HCT116 (cell line): ENCODE measurements around the gene PLBD2. TPM values are rescaled to one million over a fixed set of nuclear protein-coding genes. Genes with fewer than 3 reads are reported as not detected.

Experiments
- ATAC-seq: fragments of 200-7000 bp; cut with Tn5 transposase; 2 replicates; pipeline ENCODE4 v1.9.1; 2020; ENCODE audit warnings: mild to moderate bottlenecking, moderate library complexity
- BruUV-seq: library from RNA; stranded (reverse); fragments of 400-500 nt; replicated peaks from 2 replicates; lab custom pipeline; 2021; lab: Mats Ljungman, UMichigan
- CTCF ChIA-PET: fragments of 300-600 bp; sonication (Branson Sonifier 250); formaldehyde crosslinking; loops from one replicate; lab custom pipeline; 2021; ENCODE audit warnings: antibody characterized with exemption; lab: Charles Lee
- POLR2A ChIA-PET: fragments of 300-600, 350-600 bp; sonication (Branson Sonifier 250); formaldehyde crosslinking; loops from one replicate; lab custom pipeline; 2021; ENCODE audit warnings: antibody characterized with exemption; lab: Charles Lee
- RAD21 ChIA-PET, 2 experiments: fragments of 300-600 bp; sonication (Branson Sonifier 250); formaldehyde crosslinking; loops; one replicate each; lab custom pipeline; 2023; ENCODE audit warnings: low total read pairs in 2 of 2; ENCODE audit not compliant: uncharacterized antibody in 2 of 2, unreplicated experiment in 2 of 2, low non-redundant PET in 1 of 2; lab: Charles Lee
- DNase-seq: peaks from one replicate; pipeline ENCODE4 v3.0.0-alpha.2; 2010; ENCODE audit warnings: low read depth, low spot score
- H2AFZ ChIP-seq: fragments of 200-600 bp; shearing (Covaris generic), sonication (generic); 2 replicates; pipeline ENCODE4 v1.6.1; 2017; ENCODE audit warnings: low read depth, mixed run types, mixed read lengths, antibody characterized with exemption, low read length; ENCODE audit not compliant: poor library complexity, severe bottlenecking
- H3K27ac ChIP-seq: 2 replicates; pipeline ENCODE4 v1.5.1; 2012; ENCODE audit warnings: low read depth, low read length
- H3K27me3 ChIP-seq: fragments of 200-600 bp; sonication (generic); 2 replicates; pipeline ENCODE4 v1.6.1; 2016; ENCODE audit warnings: mixed run types, low read length, mixed read lengths; ENCODE audit not compliant: insufficient read depth
- H3K36me3 ChIP-seq, 2 experiments: fragments of 200-500 bp in 1 of 2; fragments of 200-600 bp in 1 of 2; sonication (Bioruptor generic) in 1 of 2; sonication (generic) in 1 of 2; 2 replicates each; pipeline versions ENCODE4 v1.5.1 to v1.6.1; 2014 to 2016; ENCODE audit warnings: low read length in 2 of 2, inconsistent platforms in 1 of 2, mixed read lengths in 1 of 2, mixed run types in 1 of 2; ENCODE audit not compliant: insufficient read depth in 2 of 2, control insufficient read depth in 1 of 2
- H3K4me1 ChIP-seq, 2 experiments: fragments of 200-600 bp in 1 of 2; sonication (generic) in 1 of 2; 2 replicates each; pipeline versions ENCODE4 v1.5.1 to v1.6.1; 2012 to 2017; ENCODE audit warnings: low read length in 2 of 2, inconsistent platforms in 1 of 2, mild to moderate bottlenecking in 1 of 2, mixed read lengths in 1 of 2, mixed run types in 1 of 2, moderate library complexity in 1 of 2; ENCODE audit not compliant: insufficient read depth in 2 of 2, control insufficient read depth in 1 of 2
- H3K4me2 ChIP-seq: fragments of 200-600 bp; sonication (generic); 2 replicates; pipeline ENCODE4 v1.6.1; 2017; ENCODE audit warnings: mixed run types, low read length, mixed read lengths
- H3K4me3 ChIP-seq, 2 experiments: fragments of 200-600 bp in 1 of 2; sonication (generic) in 1 of 2; replicated peaks in 1 of 2; 2 replicates each; pipeline ENCODE4 v1.5.1; 2011 to 2016; ENCODE audit warnings: low read length in 2 of 2, control low read depth in 1 of 2, low read depth in 1 of 2, mild to moderate bottlenecking in 1 of 2, mixed read lengths in 1 of 2, mixed run types in 1 of 2
- H3K79me2 ChIP-seq: fragments of 200-600 bp; sonication (generic); 2 replicates; pipeline ENCODE4 v1.6.1; 2017; ENCODE audit warnings: mild to moderate bottlenecking, mixed run types, low read length, moderate library complexity, mixed read lengths; ENCODE audit not compliant: insufficient read depth
- H3K9ac ChIP-seq: fragments of 200-600 bp; sonication (generic); 2 replicates; pipeline ENCODE4 v1.6.1; 2016; ENCODE audit warnings: low read length, mixed read lengths
- H3K9me2 ChIP-seq: fragments of 200-600 bp; sonication (generic), shearing (Covaris generic); 2 replicates; pipeline ENCODE4 v1.6.1; 2017; ENCODE audit warnings: mixed run types, mild to moderate bottlenecking, moderate library complexity; ENCODE audit not compliant: insufficient read depth
- H3K9me3 ChIP-seq, 2 experiments: fragments of 200-500 bp in 1 of 2; fragments of 200-600 bp in 1 of 2; sonication (Bioruptor generic) in 1 of 2; sonication (generic) in 1 of 2; 2 replicates each; pipeline ENCODE4 v1.6.1; 2014 to 2017; ENCODE audit warnings: low read length in 2 of 2, mixed read lengths in 2 of 2, inconsistent platforms in 1 of 2, low read depth in 1 of 2, mild to moderate bottlenecking in 1 of 2, mixed run types in 1 of 2, moderate library complexity in 1 of 2; ENCODE audit not compliant: control insufficient read depth in 1 of 2, insufficient read depth in 1 of 2
- H4K20me1 ChIP-seq: fragments of 200-600 bp; sonication (generic), shearing (Covaris generic); 2 replicates; pipeline ENCODE4 v1.6.1; 2017; ENCODE audit warnings: mixed run types, mild to moderate bottlenecking, moderate library complexity; ENCODE audit not compliant: insufficient read depth
- ATF3 ChIP-seq: IDR thresholded peaks from 2 replicates; pipeline ENCODE4 v1.6.1; 2012
- CBX3 ChIP-seq: IDR thresholded peaks from 2 replicates; pipeline ENCODE4 v1.6.1; 2012; ENCODE audit warnings: low read depth
- CEBPB ChIP-seq: IDR thresholded peaks from 2 replicates; pipeline ENCODE4 v1.6.1; 2012; ENCODE audit warnings: low read depth
- EGR1 ChIP-seq: IDR thresholded peaks from 2 replicates; pipeline ENCODE4 v1.6.1; 2012; ENCODE audit warnings: low read depth
- ELF1 ChIP-seq: IDR thresholded peaks from 2 replicates; pipeline ENCODE4 v1.6.1; 2012; ENCODE audit warnings: low read depth, borderline replicate concordance
- EZH2 ChIP-seq: fragments of 200-600 bp; sonication (generic); IDR thresholded peaks from 2 replicates; pipeline ENCODE4 v1.6.1; 2017; ENCODE audit warnings: antibody characterized with exemption, mixed run types
- EZH2phosphoT487 ChIP-seq: fragments of 200-600 bp; IDR thresholded peaks from 2 replicates; pipeline ENCODE4 v1.6.1; 2018; ENCODE audit warnings: antibody characterized with exemption, borderline replicate concordance
- FOSL1 ChIP-seq: IDR thresholded peaks from 2 replicates; pipeline ENCODE4 v1.6.1; 2012; ENCODE audit warnings: low read depth
- JUND ChIP-seq: IDR thresholded peaks from 2 replicates; pipeline ENCODE4 v1.6.1; 2012
- MAX ChIP-seq: IDR thresholded peaks from 2 replicates; pipeline ENCODE4 v1.6.1; 2012
- POLR2A ChIP-seq: IDR thresholded peaks from 2 replicates; pipeline ENCODE4 v1.7.0; 2011; ENCODE audit warnings: borderline replicate concordance; ENCODE audit not compliant: insufficient read depth, insufficient read length; ENCODE audit errors: extremely low read depth
- POLR2AphosphoS5 ChIP-seq: IDR thresholded peaks from 2 replicates; pipeline ENCODE4 v1.6.1; 2011; ENCODE audit warnings: mild to moderate bottlenecking, low read depth, low read length, moderate library complexity
- REST ChIP-seq: IDR thresholded peaks from 2 replicates; pipeline ENCODE4 v1.6.1; 2012; ENCODE audit warnings: low read depth
- SIN3A ChIP-seq: IDR thresholded peaks from 2 replicates; pipeline ENCODE4 v1.6.1; 2012; ENCODE audit warnings: low read depth
- SP1 ChIP-seq: IDR thresholded peaks from 2 replicates; pipeline ENCODE4 v1.6.1; 2012; ENCODE audit warnings: low read depth
- SRF ChIP-seq: IDR thresholded peaks from 2 replicates; pipeline ENCODE4 v1.6.1; 2012; ENCODE audit warnings: low read depth
- TCF7L2 ChIP-seq: IDR thresholded peaks from 2 replicates; pipeline ENCODE4 v1.7.0; 2011; ENCODE audit warnings: borderline replicate concordance, inconsistent platforms; ENCODE audit not compliant: insufficient read depth, insufficient read length; ENCODE audit errors: extremely low read depth
- YY1 ChIP-seq: IDR thresholded peaks from 2 replicates; pipeline ENCODE4 v1.6.1; 2011; ENCODE audit warnings: low read length, low read depth, moderate library complexity, mild to moderate bottlenecking; ENCODE audit not compliant: insufficient replicate concordance; ENCODE audit errors: extremely low read depth
- intact Hi-C: fragments of 100-400 bp; cut with micrococcal nuclease; formaldehyde crosslinking; loops from 2 replicates; pipeline ENCODE4 v1.10.0; 2022
- total RNA-seq: library from RNA; stranded (reverse); gene quantifications from one replicate; pipeline ENCODE4 v1.2.1, GENCODE V29; 2021; ENCODE audit not compliant: unreplicated experiment

Gene PLBD2
- total RNA-seq, 1 experiment from 2014 or later = 45.0 TPM

GRCh38 chr12:113364698-113365097 lies 6.3 kb downstream of the PLBD2 start:
- ChIA-PET CTCF (interaction anchor here (0.6 kb wide), 1 partner anchor 390 kb away, joined by 3 read pairs; no protein-coding TSS in a partner anchor), RAD21 (no interaction called here), POLR2A (no interaction called here)
- peaks cover 13% of the 10 kb centered on the region for H3K79me2 ChIP-seq
- no peaks in the 10 kb centered on the region for H3K9me2 ChIP-seq
- no peak overlapping the region for H3K4me3 ChIP-seq
- H3K9ac ChIP-seq = no peak overlapping the region
- H3K27ac ChIP-seq = no peak overlapping the region
- no peaks in the 10 kb centered on the region for H4K20me1 ChIP-seq
- H2AFZ ChIP-seq = no peak overlapping the region
- BruUV-seq = no TSS peak
- no peaks in the 10 kb centered on the region for H3K27me3 ChIP-seq
- ATAC-seq (no peak), DNase-seq (no peak)
- no peak for TF ChIP-seq EZH2phosphoT487
- TF ChIP-seq ELF1 = no peak
- TF ChIP-seq EZH2 = no peak
- no peak overlapping the region for H3K4me2 ChIP-seq
- peaks cover 1 to 6% of the 10 kb centered on the region in 2 experiments; a peak in 2 of 4 replicates for H3K4me1 ChIP-seq
- H3K36me3 ChIP-seq = no peaks in the 10 kb centered on the region; a peak in 1 of 4 replicates
- intact Hi-C loops = no loop called here
- no peaks in the 10 kb centered on the region for H3K9me3 ChIP-seq

- DNase-seq = no peak
- H3K9me2 ChIP-seq = no peaks in the 10 kb centered on the region
- intact Hi-C loops = no loop called here
- ChIA-PET POLR2A (no interaction called here), CTCF (no interaction called here), RAD21 (no interaction called here)
- no peak for ATAC-seq
- H3K79me2 ChIP-seq = peaks cover 1% of the 10 kb centered on the region; the same call in 1 of the 2 replicates
- no peak overlapping the region for H3K4me3 ChIP-seq
- H3K4me1 ChIP-seq = peaks cover 0 to 4% of the 10 kb centered on the region in 2 experiments; a peak in 1 of 4 replicates
- no peak overlapping the region for H3K4me2 ChIP-seq
- no peak overlapping the region for H3K27ac ChIP-seq
- BruUV-seq = no TSS peak
- no peaks in the 10 kb centered on the region for H3K9me3 ChIP-seq
- no peak overlapping the region for H3K9ac ChIP-seq
- no peaks in the 10 kb centered on the region for H4K20me1 ChIP-seq
- H3K36me3 ChIP-seq = no peaks in the 10 kb centered on the region; a peak in 1 of 4 replicates
- H3K27me3 ChIP-seq = no peaks in the 10 kb centered on the region
- no peak overlapping the region for H2AFZ ChIP-seq
- TF ChIP-seq REST (no peak), CEBPB (no peak), YY1 (no peak), JUND (no peak), CBX3 (no peak), EGR1 (no peak), TCF7L2 (no peak), POLR2A (no peak), SIN3A (no peak), SP1 (no peak), ATF3 (no peak), FOSL1 (no peak), MAX (no peak), EZH2 (no peak), POLR2AphosphoS5 (no peak), EZH2phosphoT487 (no peak), SRF (no peak), ELF1 (no peak)
Measured at GRCh38 chr12:113365639-113366395, 7.4 kb downstream of the PLBD2 start.
